Duodenal mucosa (tissue), 2 donors: ENCODE results near the gene NUSAP1.

Experiments used
- H3K27ac ChIP-seq: one replicate; pipeline ENCODE4 v1.7.0; 2013; ENCODE audit warnings: low read depth, low read length
- H3K27me3 ChIP-seq, 2 donors: one replicate each; pipeline ENCODE4 v1.7.0; 2013; ENCODE audit warnings: low read length in 2 of 2, control low read depth in 1 of 2; ENCODE audit not compliant: insufficient read depth in 2 of 2, control insufficient read depth in 1 of 2
- H3K36me3 ChIP-seq, 2 donors: one replicate each; pipeline ENCODE4 v1.7.0; 2013; ENCODE audit warnings: low read length in 2 of 2, control low read depth in 1 of 2; ENCODE audit not compliant: insufficient read depth in 2 of 2, control insufficient read depth in 1 of 2
- H3K4me1 ChIP-seq, 2 donors: one replicate each; pipeline ENCODE4 v1.7.0; 2013; ENCODE audit warnings: low read length in 2 of 2, control low read depth in 1 of 2; ENCODE audit not compliant: insufficient read depth in 2 of 2, control insufficient read depth in 1 of 2
- H3K4me3 ChIP-seq, 2 donors: one replicate each; pipeline ENCODE4 v1.7.0; 2013; ENCODE audit warnings: low read length in 2 of 2, low read depth in 1 of 2
- H3K9ac ChIP-seq, 2 donors: one replicate each; pipeline ENCODE4 v1.7.0; 2013; ENCODE audit warnings: low read length in 2 of 2, low read depth in 1 of 2
- H3K9me3 ChIP-seq, 2 donors: one replicate each; pipeline ENCODE4 v1.7.0; 2013; ENCODE audit warnings: low read length in 2 of 2, control low read depth in 1 of 2; ENCODE audit not compliant: control insufficient read depth in 1 of 2

NUSAP1 gene

DNA sequence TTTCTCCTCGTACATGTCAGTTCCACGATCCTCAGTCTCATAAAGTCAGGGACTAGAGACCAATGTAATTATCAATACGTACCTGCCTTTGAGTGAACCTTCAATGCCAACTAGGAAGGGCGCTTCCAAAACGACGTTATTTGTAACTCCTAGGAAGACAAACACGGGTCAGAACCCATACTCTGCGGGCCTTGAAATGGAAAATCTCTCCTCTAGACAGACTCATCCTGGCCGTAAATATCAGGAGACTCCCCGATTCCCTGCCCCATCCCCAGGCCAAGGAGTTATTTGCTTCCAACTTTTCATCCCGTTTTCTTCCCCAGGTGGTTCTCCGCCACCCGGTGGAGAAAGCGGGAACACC is 868 bp upstream of the NUSAP1 start:
- Histone ChIP-seq H3K9ac (peak overlapping the region; percentile 62 to 90), H3K27me3 (no peaks in the 10 kb centered on the region), H3K36me3 (no peaks in the 10 kb centered on the region), H3K4me3 (peak overlapping the region; percentile 93 to 98), H3K4me1 (peaks cover 18 to 23% of the 10 kb centered on the region in 2 donors), H3K9me3 (no peaks in the 10 kb centered on the region), H3K27ac (no peak overlapping the region)

GRCh38 chr15:41333026-41333562 is 413 bp downstream of the NUSAP1 start:
- Histone ChIP-seq H3K27ac (peak overlapping the region; percentile 63), H3K4me3 (peak overlapping the region; percentile 93 to 98), H3K36me3 (no peaks in the 10 kb centered on the region), H3K4me1 (peaks cover 18 to 23% of the 10 kb centered on the region in 2 donors), H3K9me3 (no peaks in the 10 kb centered on the region), H3K9ac (peak overlapping the region; percentile 81 to 85), H3K27me3 (no peaks in the 10 kb centered on the region)

- Histone ChIP-seq H3K27me3 (no peaks in the 10 kb centered on the region), H3K36me3 (no peaks in the 10 kb centered on the region), H3K9me3 (no peaks in the 10 kb centered on the region), H3K4me1 (peaks cover 18 to 23% of the 10 kb centered on the region in 2 donors), H3K4me3 (peak overlapping the region; percentile 40 to 93), H3K27ac (no peak overlapping the region), H3K9ac (no peak overlapping the region)
These were observed 1.8 kb downstream of the NUSAP1 start for GRCh38 chr15:41334293-41335120.

GRCh38 chr15:41336549-41336948 is 3.9 kb downstream of the NUSAP1 start:
- Histone ChIP-seq H3K27me3 (no peaks in the 10 kb centered on the region), H3K36me3 (peaks cover 0 to 7% of the 10 kb centered on the region in 2 donors), H3K27ac (no peak overlapping the region), H3K4me3 (no peak overlapping the region), H3K9me3 (no peaks in the 10 kb centered on the region), H3K9ac (no peak overlapping the region), H3K4me1 (peaks cover 8 to 18% of the 10 kb centered on the region in 2 donors)

- H3K4me1 ChIP-seq: peaks cover 5 to 14% of the 10 kb centered on the region in 2 donors
These were observed 4.4 kb downstream of the NUSAP1 start for GRCh38 chr15:41337047-41337446.

GRCh38 chr15:41337631-41338522 is 5.2 kb downstream of the NUSAP1 start:
- Histone ChIP-seq H3K27ac (no peak overlapping the region), H3K4me1 (peaks cover 5 to 13% of the 10 kb centered on the region in 2 donors), H3K9ac (no peak overlapping the region), H3K27me3 (no peaks in the 10 kb centered on the region), H3K4me3 (no peak overlapping the region), H3K9me3 (no peaks in the 10 kb centered on the region), H3K36me3 (peaks cover 0 to 7% of the 10 kb centered on the region in 2 donors)

More at GRCh38 chr15:41337047-41337446, 4.4 kb downstream of the NUSAP1 start:
- H3K36me3 ChIP-seq: peaks cover 0 to 7% of the 10 kb centered on the region in 2 donors
- H3K9me3 ChIP-seq: no peaks in the 10 kb centered on the region
- no peak overlapping the region for H3K27ac ChIP-seq
- no peak overlapping the region for H3K9ac ChIP-seq
- no peak overlapping the region for H3K4me3 ChIP-seq
- H3K27me3 ChIP-seq: no peaks in the 10 kb centered on the region

- Histone ChIP-seq H3K36me3 (peaks cover 0 to 7% of the 10 kb centered on the region in 2 donors), H3K4me1 (peaks cover 0 to 3% of the 10 kb centered on the region in 2 donors), H3K9ac (no peak overlapping the region), H3K27ac (no peak overlapping the region), H3K27me3 (no peaks in the 10 kb centered on the region), H3K9me3 (no peaks in the 10 kb centered on the region), H3K4me3 (no peak overlapping the region)
These were observed 7.6 kb downstream of the NUSAP1 start for GRCh38 chr15:41340189-41340695.

GRCh38 chr15:41341519-41341918 is 8.8 kb downstream of the NUSAP1 start:
- Histone ChIP-seq H3K9ac (no peak overlapping the region), H3K27me3 (no peaks in the 10 kb centered on the region), H3K4me3 (no peak overlapping the region), H3K4me1 (peaks cover 0 to 3% of the 10 kb centered on the region in 2 donors), H3K36me3 (peaks cover 0 to 7% of the 10 kb centered on the region in 2 donors), H3K27ac (no peak overlapping the region), H3K9me3 (no peaks in the 10 kb centered on the region)

DNA sequence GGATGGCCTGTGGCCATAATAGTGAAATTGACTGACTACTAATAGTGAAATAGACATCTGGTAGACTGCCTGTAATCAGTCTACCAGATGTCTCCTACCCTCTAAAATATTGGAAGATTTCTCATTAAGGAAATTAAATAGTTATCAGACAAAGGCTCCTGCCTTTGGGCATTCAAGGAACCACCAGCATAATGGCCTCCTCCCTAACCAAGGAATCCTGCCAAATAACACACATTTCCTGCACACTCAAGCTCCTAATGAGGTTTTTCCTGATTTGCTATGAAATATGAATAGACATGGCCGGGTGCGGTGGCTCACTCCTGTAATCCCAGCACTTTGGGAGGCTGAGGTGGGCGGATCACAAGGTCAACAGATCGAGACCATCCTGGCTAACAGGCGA is 14.6 kb downstream of the NUSAP1 start:
- Histone ChIP-seq H3K36me3 (peaks cover 0 to 8% of the 10 kb centered on the region in 2 donors), H3K9me3 (no peaks in the 10 kb centered on the region), H3K27me3 (no peaks in the 10 kb centered on the region), H3K4me3 (no peak overlapping the region), H3K27ac (no peak overlapping the region), H3K9ac (no peak overlapping the region), H3K4me1 (no peaks in the 10 kb centered on the region)
